Muscle of leg (tissue), 11 donors: Measurements from ENCODE around the gene TEAD3. TPM values are rescaled to one million over a fixed set of nuclear protein-coding genes. Genes with fewer than 3 reads are reported as not detected.

Source experiments
- DNase-seq: peaks from one replicate; pipeline ENCODE4 v3.0.0; 2013
- H3K27ac ChIP-seq: one replicate; pipeline ENCODE4 v1.5.1; 2013; ENCODE audit warnings: mild to moderate bottlenecking, low read length, control low read depth
- H3K27me3 ChIP-seq: one replicate; pipeline ENCODE4 v1.6.1; 2013; ENCODE audit warnings: low read length; ENCODE audit not compliant: control insufficient read depth, insufficient read depth
- H3K36me3 ChIP-seq: one replicate; pipeline ENCODE4 v1.6.1; 2013; ENCODE audit warnings: low read length; ENCODE audit not compliant: control insufficient read depth, insufficient read depth
- H3K4me1 ChIP-seq: one replicate; pipeline ENCODE4 v1.6.1; 2013; ENCODE audit warnings: low read length; ENCODE audit not compliant: control insufficient read depth, insufficient read depth
- H3K4me3 ChIP-seq: one replicate; pipeline ENCODE4 v1.5.1; 2013; ENCODE audit warnings: low read length, control low read depth
- H3K9me3 ChIP-seq: replicated peaks from 2 replicates; pipeline ENCODE4 v1.6.1; 2013; ENCODE audit warnings: low read depth, low read length; ENCODE audit not compliant: control insufficient read depth
- WGBS: methylation state at CpG from one replicate; pipeline ENCODE4 v1.1.5; 2013; ENCODE audit warnings: missing lambda C conversion rate; ENCODE audit not compliant: insufficient coverage; 5-methylcytosine and 5-hydroxymethylcytosine counted together
- polyA plus RNA-seq, 8 donors: library from polyadenylated mRNA; unstranded; fragments of 120-200 nt; gene quantifications; one replicate each; pipeline versions ENCODE4 v1.2.1 to v1.2.3, GENCODE V29; 2013; ENCODE audit warnings: inconsistent platforms in 1 of 8, low replicate concordance in 1 of 8; ENCODE audit not compliant: insufficient read length in 8 of 8, insufficient read depth in 1 of 8
- total RNA-seq: library from RNA; stranded (reverse); fragments of 120-200 nt; gene quantifications from one replicate; pipeline ENCODE4 v1.2.4, GENCODE V29; 2013

Gene TEAD3
- total and polyA plus RNA-seq, 9 donors = 20.6 to 76.6 (median 52.2) TPM

GRCh38 chr6:35427435-35427834 is 69.4 kb downstream of the TEAD3 start:
- H3K4me1 ChIP-seq = no peaks in the 10 kb centered on the region
- H3K27me3 ChIP-seq = no peaks in the 10 kb centered on the region
- peaks cover 13% of the 10 kb centered on the region for H3K9me3 ChIP-seq
- H3K36me3 ChIP-seq = peaks cover 39% of the 10 kb centered on the region
- no peak overlapping the region for H3K4me3 ChIP-seq
- no peak for DNase-seq
- WGBS = 81% methylated on average over 5 of the region's 5 CpGs
- H3K27ac ChIP-seq = no peak overlapping the region

- H3K4me1 ChIP-seq = no peaks in the 10 kb centered on the region
- WGBS = 55% methylated on average over 5 of the region's 8 CpGs
- DNase-seq = peak; percentile 47
- no peak overlapping the region for H3K4me3 ChIP-seq
- H3K36me3 ChIP-seq = peaks cover 49% of the 10 kb centered on the region
- no peak overlapping the region for H3K27ac ChIP-seq
- H3K27me3 ChIP-seq = no peaks in the 10 kb centered on the region
- H3K9me3 ChIP-seq = peaks cover 13% of the 10 kb centered on the region
Measured at GRCh38 chr6:35426074-35426473, 70.8 kb downstream of the TEAD3 start.

GRCh38 chr6:35425284-35425683 is 71.6 kb downstream of the TEAD3 start:
- H3K36me3 ChIP-seq = peaks cover 50% of the 10 kb centered on the region
- no peak overlapping the region for H3K4me3 ChIP-seq
- no peak for DNase-seq
- no peaks in the 10 kb centered on the region for H3K27me3 ChIP-seq
- H3K4me1 ChIP-seq = no peaks in the 10 kb centered on the region
- peaks cover 13% of the 10 kb centered on the region for H3K9me3 ChIP-seq
- 63% methylated on average over 1 of the region's 3 CpGs for WGBS
- H3K27ac ChIP-seq = no peak overlapping the region

Other genes with a start within 250 kb of the TEAD3 start
- gene ZNF76, start 237.3 kb downstream of the TEAD3 start, total RNA-seq = 13.7 TPM
- 10 to 100 TPM; 19.1 to 37.1 (median 25.3) TPM for gene ZNF76, start 237.3 kb downstream of the TEAD3 start, polyA plus RNA-seq
- gene DEF6, start 199.3 kb downstream of the TEAD3 start, total RNA-seq = 6.1 TPM
- gene DEF6, start 199.3 kb downstream of the TEAD3 start, polyA plus RNA-seq = 1 to 10 TPM; 4.7 to 8.4 (median 6.1) TPM
- gene PPARD, start 154.5 kb downstream of the TEAD3 start, total RNA-seq = 5.9 TPM
- 10 to 100 TPM; 18.5 to 26.4 (median 22.2) TPM for gene PPARD, start 154.5 kb downstream of the TEAD3 start, polyA plus RNA-seq
- 22.3 TPM for gene FANCE, start 44.7 kb downstream of the TEAD3 start, total RNA-seq
- 10 to 100 TPM; 13.6 to 25.0 (median 19.9) TPM for gene FANCE, start 44.7 kb downstream of the TEAD3 start, polyA plus RNA-seq
- gene RPL10A, start 28.7 kb downstream of the TEAD3 start, total RNA-seq = 3,614 TPM
- gene RPL10A, start 28.7 kb downstream of the TEAD3 start, polyA plus RNA-seq = 1,000 to 10,000 TPM; 2,391 to 2,744 (median 2,503) TPM
- gene TULP1, start 15.8 kb upstream of the TEAD3 start, total RNA-seq = 0.80 TPM
- gene TULP1, start 15.8 kb upstream of the TEAD3 start, polyA plus RNA-seq = 1 to 10 TPM; 1.0 to 2.8 (median 1.9) TPM
- gene FKBP5, start 191.8 kb upstream of the TEAD3 start, total RNA-seq = 6.0 TPM
- gene FKBP5, start 191.8 kb upstream of the TEAD3 start, polyA plus RNA-seq = 10 to 100 TPM; 10.9 to 27.9 (median 18.7) TPM
- gene ARMC12, start 240.0 kb upstream of the TEAD3 start, total RNA-seq = 0.62 TPM
- gene ARMC12, start 240.0 kb upstream of the TEAD3 start, polyA plus RNA-seq = 1 to 10 TPM in 2 of 8 donors, under 1 TPM in 6; 0.57 to 1.2 (median 0.83) TPM